Cardiac fibroblast (primary cell): ENCODE measurements around the gene TACSTD2.
"Not testable (repeated sequence)": the region's sequence is repeated elsewhere in the genome, so short reads cannot be mapped to it uniquely, and the experiment has no call there.

Source experiments
- DNase-seq, 2 donors: peaks; one replicate each; pipeline versions ENCODE4 v3.0.0 to v3.0.0-alpha.2; 2010; ENCODE audit warnings: low read depth in 2 of 2
- H3K4me3 ChIP-seq, 2 donors: replicated peaks in 1 of 2; 1 replicate in 1 of 2; 2 replicates in 1 of 2; pipeline ENCODE4 v1.5.1; 2011; ENCODE audit warnings: low read depth in 2 of 2, low read length in 2 of 2, mild to moderate bottlenecking in 2 of 2, moderate library complexity in 1 of 2
- CTCF ChIP-seq: IDR thresholded peaks from one replicate; pipeline ENCODE4 v1.5.1; 2011; ENCODE audit warnings: low read depth, mild to moderate bottlenecking, low read length, inconsistent platforms

TACSTD2 gene

GRCh38 chr1:58583496-58583895 is 6.4 kb upstream of the TACSTD2 start:
- TF ChIP-seq CTCF = no peak
- peak in 1 of 2 donors; percentile 27 for DNase-seq
- H3K4me3 ChIP-seq = no peak overlapping the region

- not testable (repeated sequence) for H3K4me3 ChIP-seq, DNase-seq
These were observed 5.1 kb upstream of the TACSTD2 start for GRCh38 chr1:58582143-58582542.

- H3K4me3 ChIP-seq = no peak overlapping the region
- no peak for DNase-seq
- TF ChIP-seq CTCF = no peak
These were observed 4.6 kb upstream of the TACSTD2 start for GRCh38 chr1:58581641-58582040.

- H3K4me3 ChIP-seq = no peak overlapping the region
- DNase-seq = no peak
- no peak for TF ChIP-seq CTCF
These were observed 3.1 kb upstream of the TACSTD2 start for GRCh38 chr1:58580186-58580585.

GRCh38 chr1:58577654-58578030 is 590 bp upstream of the TACSTD2 start:
- DNase-seq = no peak
- no peak for TF ChIP-seq CTCF
- no peak overlapping the region for H3K4me3 ChIP-seq

GRCh38 chr1:58576325-58576726 is 726 bp downstream of the TACSTD2 start:
- no peak for DNase-seq
- H3K4me3 ChIP-seq = peak overlapping the region; percentile 24 to 32
- no peak for TF ChIP-seq CTCF

- no peak for TF ChIP-seq CTCF
- H3K4me3 ChIP-seq = peak overlapping the region in 1 of 2 donors; percentile 32
- no peak for DNase-seq
These were observed 1.3 kb downstream of the TACSTD2 start for GRCh38 chr1:58575551-58576324.
